Measurements from ENCODE around the gene PMP22.

PMP22 gene

GRCh38 chr17:15273141-15273793 is 8.1 kb upstream of the PMP22 start:
- no peak for DNase-seq

GRCh38 chr17:15271741-15272140 is 6.6 kb upstream of the PMP22 start:
- DNase-seq, result no peak

GRCh38 chr17:15270628-15271381 is 5.7 kb upstream of the PMP22 start:
- DNase-seq, result no peak

GRCh38 chr17:15269780-15270089 is 4.6 kb upstream of the PMP22 start:
- no peak for DNase-seq

GRCh38 chr17:15269087-15269779 is 4.1 kb upstream of the PMP22 start:
- no peak for DNase-seq

GRCh38 chr17:15268461-15268860 is 3.3 kb upstream of the PMP22 start:
- DNase-seq, result no peak

GRCh38 chr17:15267996-15268395 is 2.9 kb upstream of the PMP22 start:
- no peak for DNase-seq

GRCh38 chr17:15266325-15267125 is 1.4 kb upstream of the PMP22 start:
- DNase-seq, result no peak

- no peak for DNase-seq
Measured at GRCh38 chr17:15264542-15264941, 584 bp downstream of the PMP22 start.

GRCh38 chr17:15263680-15264079 is 1.4 kb downstream of the PMP22 start:
- DNase-seq, result peak; percentile 25

- DNase-seq, result peak; percentile 61
Measured at GRCh38 chr17:15263206-15263579, 1.9 kb downstream of the PMP22 start.

GRCh38 chr17:15262291-15263205 is 2.6 kb downstream of the PMP22 start:
- DNase-seq, result peak; percentile 92

GRCh38 chr17:15261802-15262290 is 3.3 kb downstream of the PMP22 start:
- peak; percentile 35 for DNase-seq

- peak; percentile 77 for DNase-seq
Measured at GRCh38 chr17:15261258-15261801, 3.8 kb downstream of the PMP22 start.

- DNase-seq, result peak; percentile 91
Measured at GRCh38 chr17:15260376-15261257, 4.5 kb downstream of the PMP22 start.

GRCh38 chr17:15257796-15258512 is 7.2 kb downstream of the PMP22 start:
- no peak for DNase-seq

GRCh38 chr17:15257258-15257788 is 7.8 kb downstream of the PMP22 start:
- peak; percentile 95 for DNase-seq

- peak; percentile 50 for DNase-seq
Measured at GRCh38 chr17:15256689-15257088, 8.4 kb downstream of the PMP22 start.

GRCh38 chr17:15255713-15256454 is 9.2 kb downstream of the PMP22 start:
- DNase-seq, result no peak
